HEK293 (cell line): Measurements from ENCODE around the gene ORC2.

Experiments
- CTCF ChIA-PET: fragments of 350-600 bp; formaldehyde crosslinking; extraction: SDS; loops from one replicate; lab custom pipeline; 2021; ENCODE audit warnings: antibody characterized with exemption; lab: Yijun Ruan, JAX
- POLR2A ChIA-PET: fragments of 300-600 bp; formaldehyde crosslinking; extraction: SDS; loops from one replicate; lab custom pipeline; 2020; ENCODE audit warnings: antibody characterized with exemption, inconsistent platforms; lab: Yijun Ruan, JAX
- H3K27ac ChIP-seq: fragments of 200-500 bp; sonication (Bioruptor generic); 2 replicates; pipeline ENCODE4 v1.5.1; 2014; ENCODE audit warnings: low read depth, low read length, control low read depth, inconsistent platforms; ENCODE audit errors: extremely low read depth
- H3K36me3 ChIP-seq, 2 experiments: fragments of 200-500 bp in 1 of 2; sonication (Bioruptor generic) in 1 of 2; 1 replicate in 1 of 2; 2 replicates in 1 of 2; pipeline ENCODE4 v1.5.1; 2014 to 2017; ENCODE audit warnings: inconsistent platforms in 2 of 2, low read length in 2 of 2; ENCODE audit not compliant: control insufficient read depth in 2 of 2, insufficient read depth in 1 of 2
- H3K4me1 ChIP-seq: fragments of 200-500 bp; sonication (Bioruptor generic); 2 replicates; pipeline ENCODE4 v1.5.1; 2014; ENCODE audit warnings: mild to moderate bottlenecking, low read length, inconsistent platforms; ENCODE audit not compliant: control insufficient read depth, insufficient read depth
- H3K4me3 ChIP-seq: 2 replicates; pipeline ENCODE4 v1.5.1; 2011; ENCODE audit warnings: low read depth, mild to moderate bottlenecking, control low read depth, low read length, moderate library complexity
- H3K9me3 ChIP-seq: fragments of 200-500 bp; sonication (Bioruptor generic); 2 replicates; pipeline ENCODE4 v1.5.1; 2014; ENCODE audit warnings: low read depth, low read length, inconsistent platforms; ENCODE audit not compliant: control insufficient read depth, insufficient read depth
- GFI1B ChIP-seq: fragments of 450-650 bp; formaldehyde crosslinking; IDR thresholded peaks from 2 replicates; pipeline ENCODE4 v1.5.1; 2016; ENCODE audit warnings: missing biosample characterization, missing genetic modification characterization
- KLF9 ChIP-seq: fragments of 450-650 bp; formaldehyde crosslinking; IDR thresholded peaks from 2 replicates; pipeline ENCODE4 v1.5.1; 2016; ENCODE audit warnings: missing biosample characterization, missing genetic modification characterization, low read depth
- TSHZ1 ChIP-seq: fragments of 450-650 bp; formaldehyde crosslinking; IDR thresholded peaks from 2 replicates; pipeline ENCODE4 v1.5.1; 2016; ENCODE audit warnings: missing biosample characterization, missing genetic modification characterization, borderline replicate concordance
- YY1 ChIP-seq: fragments of 450-650 bp; formaldehyde crosslinking; IDR thresholded peaks from 2 replicates; pipeline ENCODE4 v1.5.1; 2018; ENCODE audit warnings: missing biosample characterization, missing genetic modification characterization
- ZBTB10 ChIP-seq: fragments of 450-650 bp; formaldehyde crosslinking; IDR thresholded peaks from 2 replicates; pipeline ENCODE4 v1.5.1; 2016; ENCODE audit warnings: missing biosample characterization, missing genetic modification characterization
- ZBTB44 ChIP-seq: fragments of 450-650 bp; IDR thresholded peaks from 2 replicates; pipeline ENCODE4 v1.5.1; 2018; ENCODE audit warnings: missing biosample characterization, mild to moderate bottlenecking, missing genetic modification characterization
- ZNF121 ChIP-seq: fragments of 450-650 bp; formaldehyde crosslinking; IDR thresholded peaks from 2 replicates; pipeline ENCODE4 v1.5.1; 2016; ENCODE audit warnings: missing biosample characterization, missing genetic modification characterization
- ZNF221 ChIP-seq: fragments of 450-650 bp; formaldehyde crosslinking; IDR thresholded peaks from 2 replicates; pipeline ENCODE4 v1.5.1; 2017; ENCODE audit warnings: missing biosample characterization, missing genetic modification characterization, borderline replicate concordance
- ZNF23 ChIP-seq: fragments of 450-650 bp; formaldehyde crosslinking; IDR thresholded peaks from 2 replicates; pipeline ENCODE4 v1.5.1; 2016; ENCODE audit warnings: missing biosample characterization, missing genetic modification characterization, borderline replicate concordance
- ZNF24 ChIP-seq: fragments of 450-650 bp; formaldehyde crosslinking; IDR thresholded peaks from 2 replicates; pipeline ENCODE4 v1.5.1; 2016; ENCODE audit warnings: missing biosample characterization, missing genetic modification characterization
- ZNF48 ChIP-seq: fragments of 450-650 bp; formaldehyde crosslinking; IDR thresholded peaks from 2 replicates; pipeline ENCODE4 v1.5.1; 2016; ENCODE audit warnings: missing biosample characterization, missing genetic modification characterization
- ZNF518A ChIP-seq: fragments of 450-650 bp; formaldehyde crosslinking; conservative IDR thresholded peaks from 2 replicates; pipeline ENCODE4 v1.5.1; 2016; ENCODE audit warnings: low read depth, missing biosample characterization, missing genetic modification characterization
- ZNF530 ChIP-seq: fragments of 450-650 bp; formaldehyde crosslinking; IDR thresholded peaks from 2 replicates; pipeline ENCODE4 v1.5.1; 2016; ENCODE audit warnings: low read depth, missing biosample characterization, missing genetic modification characterization
- ZNF549 ChIP-seq: fragments of 450-650 bp; IDR thresholded peaks from 2 replicates; pipeline ENCODE4 v1.5.1; 2018; ENCODE audit warnings: missing biosample characterization, missing genetic modification characterization, mild to moderate bottlenecking, inconsistent platforms, moderate library complexity
- ZNF580 ChIP-seq: fragments of 450-650 bp; formaldehyde crosslinking; IDR thresholded peaks from 2 replicates; pipeline ENCODE4 v1.5.1; 2016; ENCODE audit warnings: missing biosample characterization, missing genetic modification characterization
- ZNF645 ChIP-seq: fragments of 450-650 bp; formaldehyde crosslinking; IDR thresholded peaks from 2 replicates; pipeline ENCODE4; 2016; ENCODE audit warnings: missing biosample characterization, missing genetic modification characterization
- ZNF830 ChIP-seq: fragments of 450-650 bp; IDR thresholded peaks from 2 replicates; pipeline ENCODE4 v1.5.0; 2018; ENCODE audit warnings: missing biosample characterization, missing genetic modification characterization, low read depth, mild to moderate bottlenecking, moderate library complexity
- ZSCAN18 ChIP-seq: fragments of 450-650 bp; formaldehyde crosslinking; IDR thresholded peaks from 2 replicates; pipeline ENCODE4 v1.5.1; 2016; ENCODE audit warnings: missing biosample characterization, missing genetic modification characterization

ORC2 gene

GRCh38 chr2:200961674-200962073 lies 1.8 kb downstream of the ORC2 start:
- Histone ChIP-seq H3K9me3 (no peaks in the 10 kb centered on the region), H3K36me3 (peaks cover 32 to 35% of the 10 kb centered on the region in 2 experiments), H3K4me1 (0 out of 2 replicates have a peak, but pooled peaks cover 6% of the 10 kb centered on the region), H3K27ac (no peak overlapping the region), H3K4me3 (no peak overlapping the region; the same call in 1 of the 2 replicates)
- ChIA-PET POLR2A (no interaction called here), CTCF (interaction anchor here (0.6 to 4.3 kb wide), 3 partner anchors 13 to 747 kb away, joined by 5 to 49 read pairs (median 6); no protein-coding TSS in a partner anchor)
- no peak for TF ChIP-seq ZSCAN18 (tag by site-specific recombination)
- no peak for TF ChIP-seq ZBTB44
- no peak for TF ChIP-seq ZNF24 (tag by site-specific recombination)
- no peak for TF ChIP-seq ZNF530 (tag by site-specific recombination)
- no peak for TF ChIP-seq ZNF830 (tag by site-specific recombination)
- no peak for TF ChIP-seq ZNF580 (tag by site-specific recombination)

- H3K4me3 ChIP-seq: no peak overlapping the region
- POLR2A ChIA-PET: no interaction called here
- CTCF ChIA-PET: interaction anchor here (1.7 kb wide), 1 partner anchor 119 kb away, joined by 5 read pairs; no protein-coding TSS in a partner anchor
- peaks cover 79 to 82% of the 10 kb centered on the region in 2 experiments for H3K36me3 ChIP-seq
- no peaks in the 10 kb centered on the region for H3K9me3 ChIP-seq
- no peak overlapping the region for H3K27ac ChIP-seq
- H3K4me1 ChIP-seq: no peaks in the 10 kb centered on the region
- TF ChIP-seq YY1 (tag by site-specific recombination) (no peak), ZNF645 (no peak), ZBTB10 (no peak), TSHZ1 (tag by site-specific recombination) (no peak), ZNF221 (no peak), GFI1B (tag by site-specific recombination) (no peak), ZNF518A (tag by site-specific recombination) (no peak), ZNF121 (tag by site-specific recombination) (no peak), ZNF23 (tag by site-specific recombination) (no peak), ZNF48 (no peak), KLF9 (tag by site-specific recombination) (no peak), ZNF549 (tag by site-specific recombination) (no peak)
Measured at GRCh38 chr2:200950378-200950777, 13.1 kb downstream of the ORC2 start.
